K562 (cell line): Measurements from ENCODE around the gene FUBP3. TPM values are rescaled to one million over a fixed set of nuclear protein-coding genes. Genes with fewer than 3 reads are reported as not detected.
A peak's percentile ranks its signal among the peaks of the same experiment; 100 is the strongest.

Source experiments
- ATAC-seq: fragments of 200-7000 bp; cut with Tn5 transposase; 3 replicates; pipeline ENCODE4 v1.9.1; 2020; ENCODE audit warnings: moderate library complexity
- BruUV-seq: library from RNA; stranded (reverse); fragments of 400-500 nt; replicated peaks from 2 replicates; lab custom pipeline; 2021; lab: Mats Ljungman, UMichigan
- CTCF ChIA-PET: fragments of 300-600 bp; formaldehyde crosslinking; extraction: SDS; loops from one replicate; lab custom pipeline; 2021; ENCODE audit warnings: low intra/inter-chr PET ratio; lab: Yijun Ruan, JAX
- POLR2A ChIA-PET: fragments of 300-600, 350-650 bp; sonication (Branson Sonifier 250); formaldehyde crosslinking; extraction: SDS; loops from one replicate; lab custom pipeline; 2021; ENCODE audit warnings: antibody characterized with exemption, inconsistent platforms; lab: Yijun Ruan, JAX
- DNase-seq, 4 experiments: peaks; one replicate each; pipeline versions ENCODE4 v3.0.0 to v3.0.0-alpha.2; 2011 to 2018; ENCODE audit warnings: low spot score in 3 of 4, mixed read lengths in 3 of 4; ENCODE audit errors: extremely low read depth in 1 of 4
- FAIRE-seq: peaks from 2 replicates; lab custom pipeline; 2011; peaks lifted over from hg19 to GRCh38; lab: Jason Lieb, UNC
- H2AFZ ChIP-seq: 2 replicates; pipeline ENCODE4 v1.6.0; 2011; ENCODE audit warnings: low read depth, low read length, control low read depth, inconsistent platforms
- H3K27ac ChIP-seq: fragments of 200-600 bp; 3 replicates; pipeline ENCODE4 v1.8.0; 2011; ENCODE audit warnings: low read depth, mild to moderate bottlenecking, control low read depth, inconsistent platforms, low read length, moderate library complexity, mixed read lengths; ENCODE audit errors: extremely low read depth
- H3K27me3 ChIP-seq, 2 experiments: fragments of 300-600 bp in 1 of 2; 2 replicates in 1 of 2; 3 replicates in 1 of 2; pipeline versions ENCODE4 v1.6.0 to v1.8.0; 2011; ENCODE audit warnings: inconsistent platforms in 2 of 2, low read length in 2 of 2, mild to moderate bottlenecking in 1 of 2, mixed read lengths in 1 of 2, moderate library complexity in 1 of 2; ENCODE audit not compliant: control insufficient read depth in 2 of 2, insufficient read depth in 2 of 2
- H3K36me3 ChIP-seq: fragments of 300-600 bp; 3 replicates; pipeline ENCODE4 v1.8.0; 2011; ENCODE audit warnings: mild to moderate bottlenecking, low read length, inconsistent platforms; ENCODE audit not compliant: control insufficient read depth, insufficient read depth
- H3K4me1 ChIP-seq, 2 experiments: fragments of 200-600 bp in 1 of 2; replicated peaks in 1 of 2; 2 replicates in 1 of 2; 3 replicates in 1 of 2; pipeline versions ENCODE4 v1.5.1 to v1.8.0; 2011; ENCODE audit warnings: inconsistent platforms in 2 of 2, low read length in 2 of 2, mild to moderate bottlenecking in 1 of 2, mixed read lengths in 1 of 2, moderate library complexity in 1 of 2; ENCODE audit not compliant: control insufficient read depth in 2 of 2, insufficient read depth in 2 of 2
- H3K4me2 ChIP-seq: 2 replicates; pipeline ENCODE4 v1.6.1; 2011; ENCODE audit warnings: low read length, control low read depth, inconsistent platforms, mixed read lengths; ENCODE audit not compliant: insufficient read depth
- H3K4me3 ChIP-seq: fragments of 200-600 bp; sonication (generic), shearing (Covaris generic); 2 replicates; pipeline ENCODE4 v1.5.1; 2016; ENCODE audit warnings: control low read depth, inconsistent platforms
- H3K79me2 ChIP-seq: fragments of 200-600 bp; 3 replicates; pipeline ENCODE4 v1.8.0; 2011; ENCODE audit warnings: low read length, inconsistent platforms; ENCODE audit not compliant: control insufficient read depth, insufficient read depth
- H3K9ac ChIP-seq, 2 experiments: 2 replicates each; pipeline versions ENCODE4 v1.6.0 to v1.6.1; 2011; ENCODE audit warnings: low read depth in 2 of 2, low read length in 2 of 2, control low read depth in 1 of 2, inconsistent platforms in 1 of 2, mild to moderate bottlenecking in 1 of 2, mixed read lengths in 1 of 2; ENCODE audit not compliant: insufficient read depth in 1 of 2
- H3K9me1 ChIP-seq: one replicate; pipeline ENCODE4 v1.6.0; 2011; ENCODE audit warnings: inconsistent platforms, mild to moderate bottlenecking, low read length, moderate library complexity; ENCODE audit not compliant: control insufficient read depth, insufficient read depth
- H3K9me3 ChIP-seq: replicated peaks from 2 replicates; pipeline ENCODE4 v1.5.1; 2011; ENCODE audit warnings: low read depth, low read length, inconsistent platforms; ENCODE audit not compliant: control insufficient read depth, insufficient read depth
- H4K20me1 ChIP-seq: replicated peaks from 2 replicates; pipeline ENCODE4 v1.6.1; 2011; ENCODE audit warnings: low read length, inconsistent platforms, mixed read lengths; ENCODE audit not compliant: control insufficient read depth, insufficient read depth
- ATF1 ChIP-seq, 2 experiments: fragments of 450-650 bp in 1 of 2; IDR thresholded peaks; 2 replicates each; pipeline ENCODE4 v1.6.1; 2016; ENCODE audit warnings: missing compliant biosample characterization in 1 of 2, missing genetic modification characterization in 1 of 2
- CC2D1A ChIP-seq: fragments of 450-650 bp; IDR thresholded peaks from 2 replicates; pipeline ENCODE4 v1.6.1; 2017; ENCODE audit warnings: mild to moderate bottlenecking
- KDM2B ChIP-seq: fragments of 250-450 bp; sonication (Bioruptor Pico); IDR thresholded peaks from 2 replicates; pipeline ENCODE4 v1.8.0; 2021; ENCODE audit warnings: mild to moderate bottlenecking, moderate library complexity
- MIER1 ChIP-seq: fragments of 450-650 bp; IDR thresholded peaks from 2 replicates; pipeline ENCODE4 v1.6.1; 2016; ENCODE audit warnings: antibody characterized with exemption, mild to moderate bottlenecking, low read depth
- MTA3 ChIP-seq: fragments of 450-650 bp; formaldehyde crosslinking; IDR thresholded peaks from 2 replicates; pipeline ENCODE4 v1.6.1; 2017; ENCODE audit warnings: mild to moderate bottlenecking, borderline replicate concordance
- MYNN ChIP-seq, 2 experiments: sonication (generic); formaldehyde crosslinking in 1 of 2; IDR thresholded peaks; 2 replicates each; pipeline versions ENCODE4 v1.5.0 to v1.6.1; 2016 to 2020; ENCODE audit warnings: antibody characterized with exemption in 1 of 2, missing genetic modification reagents in 1 of 2
- PREB ChIP-seq: sonication (generic); formaldehyde crosslinking; IDR thresholded peaks from 2 replicates; pipeline ENCODE4 v1.8.1; 2023; ENCODE audit warnings: mild to moderate bottlenecking, missing genetic modification reagents
- SPI1 ChIP-seq: IDR thresholded peaks from 2 replicates; pipeline ENCODE4 v1.6.1; 2011; ENCODE audit warnings: low read depth, low read length, control low read depth, borderline replicate concordance
- STAG1 ChIP-seq: sonication (generic); formaldehyde crosslinking; IDR thresholded peaks from 2 replicates; pipeline ENCODE4 v1.5.0; 2020; ENCODE audit warnings: missing genetic modification reagents, borderline replicate concordance
- ZBTB11 ChIP-seq, 3 experiments: fragments of 200-800 bp in 1 of 3; fragments of 250-450 bp in 1 of 3; fragments of 450-650 bp in 1 of 3; sonication (Bioruptor Pico) in 1 of 3; sonication (Bioruptor generic) in 1 of 3; formaldehyde crosslinking in 1 of 3; IDR thresholded peaks; 2 replicates each; pipeline versions ENCODE4 v1.6.1 to v1.8.0; 2016 to 2022; ENCODE audit warnings: mild to moderate bottlenecking in 2 of 3, missing genetic modification characterization in 2 of 3, missing compliant biosample characterization in 1 of 3, moderate library complexity in 1 of 3
- ZNF41 ChIP-seq: fragments of 250-450 bp; sonication (Bioruptor Pico); conservative IDR thresholded peaks from 2 replicates; pipeline ENCODE4 v1.4.0; 2020; ENCODE audit warnings: mild to moderate bottlenecking
- WGBS: fragments of 100-300 bp; shearing (Covaris generic); methylation state at CpG from one replicate; pipeline ENCODE4 v1.1.6; 2016; ENCODE audit warnings: low coverage, mixed read lengths; ENCODE audit not compliant: insufficient coverage; ENCODE audit errors: missing lambda C conversion rate; 5-methylcytosine and 5-hydroxymethylcytosine counted together
- in situ Hi-C: fragments of 300-500 bp; cut with MboI; formaldehyde crosslinking; loops from 4 replicates; pipeline ENCODE4 v1.15.0; 2018; ENCODE audit warnings: inconsistent platforms, mixed read lengths
- intact Hi-C: fragments of 100-400 bp; cut with micrococcal nuclease; formaldehyde crosslinking; loops from 2 replicates; pipeline ENCODE4 v1.14.2; 2022
- polyA plus RNA-seq, 8 experiments: library from polyadenylated mRNA; depleted of rRNA in 4 of 8; stranded (reverse) in 5 of 8; unstranded in 3 of 8; fragments of >200 nt; fragmentation: Nextera tagmentation in 2 of 8; fragmentation: Illumina TruSeq in 1 of 8; extraction: Ambion mirVana in 2 of 8; extraction: Trizol in 1 of 8; gene quantifications; 2 replicates each; pipeline versions ENCODE4 v1.2.1 to v1.2.3, GENCODE V29; 2011 to 2014; ENCODE audit warnings: inconsistent platforms in 1 of 8, missing spikeins in 1 of 8
- total RNA-seq, 7 experiments: library from RNA; depleted of rRNA in 6 of 7; stranded (reverse); fragments of >200 nt in 6 of 7; fragmentation: Illumina TruSeq in 2 of 7; extraction: Trizol in 2 of 7; gene quantifications; 2 replicates each; pipeline versions ENCODE4 v1.2.1 to v1.2.3, GENCODE V29; 2011 to 2021; ENCODE audit warnings: low replicate concordance in 1 of 7
- TF ChIP-seq, protein P1 (sequence below): fragments of 200-800 bp; sonication (Bioruptor generic); IDR thresholded peaks from 2 replicates; pipeline ENCODE4 v1.6.1; 2017; ENCODE audit warnings: missing genetic modification characterization, missing compliant biosample characterization

The FUBP3 gene
- total and polyA plus RNA-seq, 9 of the 15 experiments (the other 6 are each of a cell fraction or from before 2014, with no cell fraction given), result 3.0 to 64.0 (median 48.1) TPM

GRCh38 chr9:130682421-130683121 lies 103.2 kb downstream of the FUBP3 start:
- peak; percentile 71 to 78 (median 76) for DNase-seq
- in situ Hi-C loops, result loop anchor here (25.0 kb wide), 1 partner anchor 545 kb away; no protein-coding TSS in a partner anchor
- H3K27me3 ChIP-seq, result peaks cover 2 to 15% of the 10 kb centered on the region in 2 experiments; a peak in 3 of 5 replicates
- TF ChIP-seq CC2D1A (peak; percentile 69; the same call in 1 of the 2 replicates), MIER1 (no peak), KDM2B (CRISPR knock-in tag) (peak; percentile 71; the same call in 1 of the 2 replicates), STAG1 (CRISPR knock-in tag) (peak; percentile 80; the same call in 1 of the 2 replicates), ATF1 (CRISPR knock-in tag; IDR thresholded peaks at IDR 0.05) (no peak), ATF1 (tag; IDR thresholded peaks at IDR 0.05) (0 out of 2 replicates have a peak, but pooled peaks have one; percentile 11), PREB (CRISPR knock-in tag) (no peak), MTA3 (peak; percentile 17; the same call in 1 of the 2 replicates), ZBTB11 (CRISPR knock-in tag; IDR thresholded peaks at IDR 0.05) (peak in 1 of 3 experiments; percentile 51; a peak in 1 of 6 replicates), ZNF41 (CRISPR knock-in tag) (no peak), SPI1 (peak; percentile 49), MYNN (IDR thresholded peaks at IDR 0.05) (peak; percentile 42; the same call in 1 of the 2 replicates), MYNN (CRISPR knock-in tag; IDR thresholded peaks at IDR 0.05) (no peak)
- TF ChIP-seq, protein P1, sequence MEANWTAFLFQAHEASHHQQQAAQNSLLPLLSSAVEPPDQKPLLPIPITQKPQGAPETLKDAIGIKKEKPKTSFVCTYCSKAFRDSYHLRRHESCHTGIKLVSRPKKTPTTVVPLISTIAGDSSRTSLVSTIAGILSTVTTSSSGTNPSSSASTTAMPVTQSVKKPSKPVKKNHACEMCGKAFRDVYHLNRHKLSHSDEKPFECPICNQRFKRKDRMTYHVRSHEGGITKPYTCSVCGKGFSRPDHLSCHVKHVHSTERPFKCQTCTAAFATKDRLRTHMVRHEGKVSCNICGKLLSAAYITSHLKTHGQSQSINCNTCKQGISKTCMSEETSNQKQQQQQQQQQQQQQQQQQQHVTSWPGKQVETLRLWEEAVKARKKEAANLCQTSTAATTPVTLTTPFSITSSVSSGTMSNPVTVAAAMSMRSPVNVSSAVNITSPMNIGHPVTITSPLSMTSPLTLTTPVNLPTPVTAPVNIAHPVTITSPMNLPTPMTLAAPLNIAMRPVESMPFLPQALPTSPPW (CRISPR knock-in tag), result 0 out of 2 replicates have a peak, but pooled peaks have one; percentile 38

More at GRCh38 chr9:130682421-130683121, 103.2 kb downstream of the FUBP3 start:
- peaks cover 8 to 19% of the 10 kb centered on the region in 2 experiments; a peak in 4 of 5 replicates for H3K4me1 ChIP-seq
- no peaks in the 10 kb centered on the region for H4K20me1 ChIP-seq
- no peak overlapping the region for H3K27ac ChIP-seq
- H3K4me2 ChIP-seq, result peak overlapping the region; percentile 79
- H3K9me3 ChIP-seq, result no peaks in the 10 kb centered on the region
- 2% methylated on average over 21 of the region's 22 CpGs for WGBS
- ChIA-PET CTCF (interaction anchor here (0.6 to 4.9 kb wide), 4 partner anchors 200 to 945 kb away, joined by 3 to 105 read pairs (median 5); no protein-coding TSS in a partner anchor), POLR2A (interaction anchor here (0.6 to 2.2 kb wide), 8 partner anchors 11 to 228 kb away, joined by 3 to 11 read pairs (median 3); partner anchors contain the start of gene EXOSC2)
- H3K4me3 ChIP-seq, result peak overlapping the region; percentile 66
- ATAC-seq, result peak; percentile 67
- BruUV-seq, result no TSS peak
- no peaks in the 10 kb centered on the region for H3K9me1 ChIP-seq
- peak; percentile 86 for FAIRE-seq
- no peaks in the 10 kb centered on the region for H3K36me3 ChIP-seq
- intact Hi-C loops, result loop anchor here (1.0 to 5.0 kb wide), 3 partner anchors 40 to 221 kb away; no protein-coding TSS in a partner anchor
- peak overlapping the region; percentile 24 to 93; a peak in 3 of 4 replicates for H3K9ac ChIP-seq
- H2AFZ ChIP-seq, result peak overlapping the region; percentile 88
- H3K79me2 ChIP-seq, result no peaks in the 10 kb centered on the region
